HEK293 (cell line): ENCODE results near the gene DLX3.

Experiments
- BCL11A ChIP-seq: fragments of 450-650 bp; formaldehyde crosslinking; IDR thresholded peaks from 2 replicates; pipeline ENCODE4 v1.5.1; 2016; ENCODE audit warnings: low read depth, missing biosample characterization, missing genetic modification characterization
- YY1 ChIP-seq: fragments of 450-650 bp; formaldehyde crosslinking; IDR thresholded peaks from 2 replicates; pipeline ENCODE4 v1.5.1; 2018; ENCODE audit warnings: missing biosample characterization, missing genetic modification characterization
- ZBTB1 ChIP-seq: fragments of 450-650 bp; formaldehyde crosslinking; IDR thresholded peaks from 2 replicates; pipeline ENCODE4 v1.5.1; 2016; ENCODE audit warnings: missing biosample characterization, missing genetic modification characterization
- ZFP41 ChIP-seq: fragments of 450-650 bp; formaldehyde crosslinking; IDR thresholded peaks from 2 replicates; pipeline ENCODE4 v1.5.1; 2016; ENCODE audit warnings: missing biosample characterization, missing genetic modification characterization, borderline replicate concordance
- ZIC2 ChIP-seq: fragments of 450-650 bp; formaldehyde crosslinking; IDR thresholded peaks from 2 replicates; pipeline ENCODE4 v1.5.1; 2016; ENCODE audit warnings: missing biosample characterization, missing genetic modification characterization
- ZNF610 ChIP-seq: fragments of 450-650 bp; formaldehyde crosslinking; IDR thresholded peaks from 2 replicates; pipeline ENCODE4 v1.5.1; 2016; ENCODE audit warnings: missing biosample characterization, missing genetic modification characterization, borderline replicate concordance
- ZNF626 ChIP-seq: fragments of 450-650 bp; sonication (Bioruptor Pico); formaldehyde crosslinking; IDR thresholded peaks from 2 replicates; pipeline ENCODE4 v1.5.1; 2018; ENCODE audit warnings: missing biosample characterization, missing genetic modification characterization, inconsistent platforms
- ZNF76 ChIP-seq: fragments of 450-650 bp; formaldehyde crosslinking; IDR thresholded peaks from 2 replicates; pipeline ENCODE4; 2016; ENCODE audit warnings: low read depth, missing biosample characterization, missing genetic modification characterization, borderline replicate concordance
- TF ChIP-seq, protein P1 (sequence below): fragments of 450-650 bp; formaldehyde crosslinking; IDR thresholded peaks from 2 replicates; pipeline ENCODE4 v1.5.1; 2016; ENCODE audit warnings: missing biosample characterization, missing genetic modification characterization
- TF ChIP-seq, protein P2 (sequence below): fragments of 450-650 bp; formaldehyde crosslinking; IDR thresholded peaks from 2 replicates; pipeline ENCODE4 v1.5.1; 2017; ENCODE audit warnings: missing biosample characterization, missing genetic modification characterization
- TF ChIP-seq, protein P3 (sequence below): fragments of 450-650 bp; IDR thresholded peaks from 2 replicates; pipeline ENCODE4 v1.5.1; 2018; ENCODE audit warnings: missing biosample characterization, mild to moderate bottlenecking, missing genetic modification characterization
- TF ChIP-seq, protein P4 (sequence below): fragments of 450-650 bp; formaldehyde crosslinking; IDR thresholded peaks from 2 replicates; pipeline ENCODE4 v1.5.1; 2016; ENCODE audit warnings: missing biosample characterization, missing genetic modification characterization
- TF ChIP-seq, protein P5 (sequence below): fragments of 450-650 bp; formaldehyde crosslinking; IDR thresholded peaks from 2 replicates; pipeline ENCODE4; 2016; ENCODE audit warnings: missing biosample characterization, missing genetic modification characterization

DNA sequence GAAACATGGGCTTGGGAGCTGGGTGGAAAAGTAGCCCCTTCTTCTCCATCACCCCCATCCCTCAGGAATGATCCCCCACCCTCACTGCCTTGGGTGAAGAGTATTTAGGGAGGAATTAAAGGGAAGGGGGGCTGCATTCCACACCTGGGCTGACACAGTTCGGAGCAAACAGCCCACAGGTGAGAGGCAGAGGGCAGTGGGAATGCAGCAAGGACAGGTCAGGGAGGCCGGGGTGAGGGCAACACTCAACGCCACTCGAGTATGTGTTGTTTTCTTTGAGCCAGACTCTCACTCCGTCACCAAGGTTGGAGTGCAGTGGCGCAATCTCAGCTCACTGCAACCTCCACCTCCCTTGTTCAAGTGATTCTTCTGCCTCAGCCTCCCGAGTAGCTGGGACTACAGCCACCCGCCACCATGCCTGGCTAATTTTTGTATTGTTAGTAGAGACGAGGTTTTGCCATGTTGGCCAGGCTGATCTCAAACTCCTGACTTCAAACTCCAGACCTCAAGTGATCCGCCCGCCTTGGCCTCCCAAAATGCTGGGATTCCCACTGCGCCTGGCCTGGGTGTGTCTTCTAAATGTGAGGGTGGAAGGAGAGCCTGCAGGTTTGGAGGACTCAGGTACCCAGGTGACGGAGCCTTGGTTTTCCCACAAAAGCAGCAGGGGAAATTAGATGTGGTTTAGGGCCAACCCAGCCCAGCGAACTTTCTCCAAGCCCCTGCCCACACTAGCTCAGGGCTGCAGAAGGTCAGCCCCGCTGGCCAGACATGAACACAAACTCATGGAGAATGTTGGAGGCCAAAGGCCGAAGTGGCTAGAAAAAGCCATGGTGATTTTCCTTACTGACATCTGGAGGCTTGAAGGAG lies 39.7 kb upstream of the DLX3 start:
- TF ChIP-seq, protein P1, sequence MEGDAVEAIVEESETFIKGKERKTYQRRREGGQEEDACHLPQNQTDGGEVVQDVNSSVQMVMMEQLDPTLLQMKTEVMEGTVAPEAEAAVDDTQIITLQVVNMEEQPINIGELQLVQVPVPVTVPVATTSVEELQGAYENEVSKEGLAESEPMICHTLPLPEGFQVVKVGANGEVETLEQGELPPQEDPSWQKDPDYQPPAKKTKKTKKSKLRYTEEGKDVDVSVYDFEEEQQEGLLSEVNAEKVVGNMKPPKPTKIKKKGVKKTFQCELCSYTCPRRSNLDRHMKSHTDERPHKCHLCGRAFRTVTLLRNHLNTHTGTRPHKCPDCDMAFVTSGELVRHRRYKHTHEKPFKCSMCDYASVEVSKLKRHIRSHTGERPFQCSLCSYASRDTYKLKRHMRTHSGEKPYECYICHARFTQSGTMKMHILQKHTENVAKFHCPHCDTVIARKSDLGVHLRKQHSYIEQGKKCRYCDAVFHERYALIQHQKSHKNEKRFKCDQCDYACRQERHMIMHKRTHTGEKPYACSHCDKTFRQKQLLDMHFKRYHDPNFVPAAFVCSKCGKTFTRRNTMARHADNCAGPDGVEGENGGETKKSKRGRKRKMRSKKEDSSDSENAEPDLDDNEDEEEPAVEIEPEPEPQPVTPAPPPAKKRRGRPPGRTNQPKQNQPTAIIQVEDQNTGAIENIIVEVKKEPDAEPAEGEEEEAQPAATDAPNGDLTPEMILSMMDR (tag by site-specific recombination): no peak
- TF ChIP-seq, protein P2, sequence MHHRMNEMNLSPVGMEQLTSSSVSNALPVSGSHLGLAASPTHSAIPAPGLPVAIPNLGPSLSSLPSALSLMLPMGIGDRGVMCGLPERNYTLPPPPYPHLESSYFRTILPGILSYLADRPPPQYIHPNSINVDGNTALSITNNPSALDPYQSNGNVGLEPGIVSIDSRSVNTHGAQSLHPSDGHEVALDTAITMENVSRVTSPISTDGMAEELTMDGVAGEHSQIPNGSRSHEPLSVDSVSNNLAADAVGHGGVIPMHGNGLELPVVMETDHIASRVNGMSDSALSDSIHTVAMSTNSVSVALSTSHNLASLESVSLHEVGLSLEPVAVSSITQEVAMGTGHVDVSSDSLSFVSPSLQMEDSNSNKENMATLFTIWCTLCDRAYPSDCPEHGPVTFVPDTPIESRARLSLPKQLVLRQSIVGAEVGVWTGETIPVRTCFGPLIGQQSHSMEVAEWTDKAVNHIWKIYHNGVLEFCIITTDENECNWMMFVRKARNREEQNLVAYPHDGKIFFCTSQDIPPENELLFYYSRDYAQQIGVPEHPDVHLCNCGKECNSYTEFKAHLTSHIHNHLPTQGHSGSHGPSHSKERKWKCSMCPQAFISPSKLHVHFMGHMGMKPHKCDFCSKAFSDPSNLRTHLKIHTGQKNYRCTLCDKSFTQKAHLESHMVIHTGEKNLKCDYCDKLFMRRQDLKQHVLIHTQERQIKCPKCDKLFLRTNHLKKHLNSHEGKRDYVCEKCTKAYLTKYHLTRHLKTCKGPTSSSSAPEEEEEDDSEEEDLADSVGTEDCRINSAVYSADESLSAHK (tag by site-specific recombination): no peak
- TF ChIP-seq BCL11A (tag by site-specific recombination): no peak
- TF ChIP-seq, protein P3, sequence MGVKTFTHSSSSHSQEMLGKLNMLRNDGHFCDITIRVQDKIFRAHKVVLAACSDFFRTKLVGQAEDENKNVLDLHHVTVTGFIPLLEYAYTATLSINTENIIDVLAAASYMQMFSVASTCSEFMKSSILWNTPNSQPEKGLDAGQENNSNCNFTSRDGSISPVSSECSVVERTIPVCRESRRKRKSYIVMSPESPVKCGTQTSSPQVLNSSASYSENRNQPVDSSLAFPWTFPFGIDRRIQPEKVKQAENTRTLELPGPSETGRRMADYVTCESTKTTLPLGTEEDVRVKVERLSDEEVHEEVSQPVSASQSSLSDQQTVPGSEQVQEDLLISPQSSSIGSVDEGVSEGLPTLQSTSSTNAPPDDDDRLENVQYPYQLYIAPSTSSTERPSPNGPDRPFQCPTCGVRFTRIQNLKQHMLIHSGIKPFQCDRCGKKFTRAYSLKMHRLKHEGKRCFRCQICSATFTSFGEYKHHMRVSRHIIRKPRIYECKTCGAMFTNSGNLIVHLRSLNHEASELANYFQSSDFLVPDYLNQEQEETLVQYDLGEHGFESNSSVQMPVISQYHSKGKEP (tag by site-specific recombination): no peak
- TF ChIP-seq, protein P4, sequence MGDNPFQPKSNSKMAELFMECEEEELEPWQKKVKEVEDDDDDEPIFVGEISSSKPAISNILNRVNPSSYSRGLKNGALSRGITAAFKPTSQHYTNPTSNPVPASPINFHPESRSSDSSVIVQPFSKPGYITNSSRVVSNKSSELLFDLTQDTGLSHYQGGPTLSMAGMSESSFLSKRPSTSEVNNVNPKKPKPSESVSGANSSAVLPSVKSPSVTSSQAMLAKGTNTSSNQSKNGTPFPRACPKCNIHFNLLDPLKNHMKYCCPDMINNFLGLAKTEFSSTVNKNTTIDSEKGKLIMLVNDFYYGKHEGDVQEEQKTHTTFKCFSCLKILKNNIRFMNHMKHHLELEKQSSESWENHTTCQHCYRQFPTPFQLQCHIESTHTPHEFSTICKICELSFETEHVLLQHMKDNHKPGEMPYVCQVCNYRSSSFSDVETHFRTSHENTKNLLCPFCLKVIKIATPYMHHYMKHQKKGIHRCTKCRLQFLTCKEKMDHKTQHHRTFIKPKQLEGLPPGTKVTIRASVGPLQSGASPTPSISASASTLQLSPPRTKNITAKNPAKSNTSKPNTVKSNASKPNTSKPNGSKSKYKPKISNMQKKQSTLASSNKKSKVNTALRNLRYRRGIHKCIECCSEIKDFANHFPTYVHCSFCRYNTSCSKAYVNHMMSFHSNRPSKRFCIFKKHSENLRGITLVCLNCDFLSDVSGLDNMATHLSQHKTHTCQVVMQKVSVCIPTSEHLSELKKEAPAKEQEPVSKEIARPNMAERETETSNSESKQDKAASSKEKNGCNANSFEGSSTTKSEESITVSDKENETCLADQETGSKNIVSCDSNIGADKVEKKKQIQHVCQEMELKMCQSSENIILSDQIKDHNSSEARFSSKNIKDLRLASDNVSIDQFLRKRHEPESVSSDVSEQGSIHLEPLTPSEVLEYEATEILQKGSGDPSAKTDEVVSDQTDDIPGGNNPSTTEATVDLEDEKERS (tag by site-specific recombination): no peak
- no peak for TF ChIP-seq ZNF626 (tag by site-specific recombination)
- no peak for TF ChIP-seq ZNF610 (tag by site-specific recombination)
- TF ChIP-seq ZFP41 (tag by site-specific recombination): no peak
- no peak for TF ChIP-seq ZIC2 (tag by site-specific recombination)
- TF ChIP-seq ZBTB1 (tag by site-specific recombination): no peak
- TF ChIP-seq YY1 (tag by site-specific recombination): no peak
- TF ChIP-seq, protein P5, sequence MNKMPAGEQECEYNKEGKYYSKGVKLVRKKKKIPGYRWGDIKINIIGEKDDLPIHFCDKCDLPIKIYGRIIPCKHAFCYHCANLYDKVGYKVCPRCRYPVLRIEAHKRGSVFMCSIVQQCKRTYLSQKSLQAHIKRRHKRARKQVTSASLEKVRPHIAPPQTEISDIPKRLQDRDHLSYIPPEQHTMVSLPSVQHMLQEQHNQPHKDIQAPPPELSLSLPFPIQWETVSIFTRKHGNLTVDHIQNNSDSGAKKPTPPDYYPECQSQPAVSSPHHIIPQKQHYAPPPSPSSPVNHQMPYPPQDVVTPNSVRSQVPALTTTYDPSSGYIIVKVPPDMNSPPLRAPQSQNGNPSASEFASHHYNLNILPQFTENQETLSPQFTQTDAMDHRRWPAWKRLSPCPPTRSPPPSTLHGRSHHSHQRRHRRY: no peak
- TF ChIP-seq ZNF76 (tag by site-specific recombination): no peak
